NCI-H510A treated with DMSO at 0.1 percent for 48 hours (cell line): ENCODE measurements around the gene ATP5PO.

ENCODE experiments used
- DNase-seq: peaks from one replicate; lab custom pipeline; 2025; lab: John Stamatoyannopoulos, UW

Gene ATP5PO, protein sequence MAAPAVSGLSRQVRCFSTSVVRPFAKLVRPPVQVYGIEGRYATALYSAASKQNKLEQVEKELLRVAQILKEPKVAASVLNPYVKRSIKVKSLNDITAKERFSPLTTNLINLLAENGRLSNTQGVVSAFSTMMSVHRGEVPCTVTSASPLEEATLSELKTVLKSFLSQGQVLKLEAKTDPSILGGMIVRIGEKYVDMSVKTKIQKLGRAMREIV

DNA sequence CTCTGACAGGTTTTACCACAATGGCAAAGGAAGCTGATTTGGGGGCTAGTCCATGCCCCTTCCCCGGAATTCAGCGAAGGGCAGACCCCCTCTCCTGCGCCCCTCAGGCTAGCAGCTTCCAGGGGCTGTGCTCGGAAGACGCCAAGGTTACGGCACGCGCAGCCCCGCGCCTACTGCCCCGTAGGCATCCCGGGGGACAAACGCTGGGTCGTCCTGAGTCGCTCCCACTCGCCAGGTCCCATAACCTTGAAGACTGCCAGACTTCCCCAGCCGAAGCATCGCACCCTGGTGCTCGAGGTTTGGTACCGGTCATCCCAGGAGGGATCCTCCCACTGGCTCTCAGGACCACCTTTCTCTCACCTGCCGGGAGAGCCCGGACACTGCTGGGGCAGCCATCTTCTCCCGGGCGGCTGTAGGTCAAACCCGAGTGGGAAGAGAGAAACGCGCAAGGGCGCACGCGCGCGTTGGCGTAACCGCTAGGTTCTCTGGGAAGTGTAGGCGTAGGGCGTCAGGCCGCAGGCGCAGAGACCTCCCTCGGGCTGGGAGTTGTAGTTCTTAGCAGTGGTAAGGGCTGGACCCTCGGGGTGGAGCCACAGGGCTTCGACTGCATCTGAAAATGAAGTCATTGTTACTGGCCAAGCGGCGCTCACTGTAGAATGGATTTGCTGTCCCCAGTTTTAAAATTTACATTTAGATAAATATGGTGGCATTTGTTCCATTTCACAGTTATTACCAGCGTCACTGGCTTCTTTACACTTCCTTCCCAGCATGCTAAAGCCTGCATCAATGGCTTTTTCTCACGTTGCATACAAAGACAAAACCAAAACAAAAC, at the start of gene ATP5PO:
TSS of gene ATP5PO (minus strand) at position 437 of the 832 bp plus-strand sequence. CDS start at position 396, 41 bp downstream.
- peak; percentile 97 for DNase-seq

GRCh38 chr21:33964706-33965325, 49.2 kb upstream of the ATP5PO start:
- no peak for DNase-seq

- no peak for DNase-seq
Measured at GRCh38 chr21:33963848-33964555, 48.4 kb upstream of the ATP5PO start.

- no peak for DNase-seq
Measured at GRCh38 chr21:33962290-33962689, 46.7 kb upstream of the ATP5PO start.

DNA sequence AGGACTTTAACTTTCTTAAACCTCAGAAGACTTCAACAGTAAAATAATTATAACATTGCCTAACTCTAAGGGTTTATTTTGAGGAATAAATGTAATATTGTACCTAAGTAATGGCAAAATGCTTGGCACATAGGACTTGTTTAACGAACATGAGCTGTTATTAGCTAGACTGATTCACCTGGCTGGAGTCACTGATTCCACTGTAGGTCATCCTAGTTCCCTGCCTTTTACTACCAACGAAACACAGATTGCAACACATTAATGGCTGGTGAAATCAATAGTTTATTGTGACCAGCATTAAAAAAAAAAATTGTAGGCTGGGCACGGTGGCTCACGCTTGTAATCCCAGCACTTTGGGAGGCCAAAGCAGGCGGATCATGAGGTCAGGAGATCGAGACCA, 45.5 kb upstream of the ATP5PO start:
- DNase-seq = no peak

DNA sequence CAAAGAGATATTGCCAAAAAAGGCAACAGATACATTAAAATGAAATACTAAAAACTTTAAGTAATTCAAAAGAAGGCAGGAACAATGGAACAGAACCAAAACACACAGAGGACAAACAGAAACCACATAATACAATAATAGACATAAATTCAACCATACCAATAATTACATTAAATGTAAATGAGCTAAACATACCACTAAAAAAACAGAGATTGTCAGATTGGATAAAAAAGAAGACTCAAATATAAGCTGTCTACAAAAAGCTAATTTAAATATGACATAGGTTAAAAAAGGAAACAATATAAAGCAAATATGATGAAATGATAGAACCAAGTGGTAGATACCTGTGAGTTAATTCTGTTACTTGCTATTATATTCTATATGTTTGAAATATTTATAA, 44.1 kb upstream of the ATP5PO start:
- no peak for DNase-seq

GRCh38 chr21:33954395-33954794, 38.8 kb upstream of the ATP5PO start:
- no peak for DNase-seq

DNA sequence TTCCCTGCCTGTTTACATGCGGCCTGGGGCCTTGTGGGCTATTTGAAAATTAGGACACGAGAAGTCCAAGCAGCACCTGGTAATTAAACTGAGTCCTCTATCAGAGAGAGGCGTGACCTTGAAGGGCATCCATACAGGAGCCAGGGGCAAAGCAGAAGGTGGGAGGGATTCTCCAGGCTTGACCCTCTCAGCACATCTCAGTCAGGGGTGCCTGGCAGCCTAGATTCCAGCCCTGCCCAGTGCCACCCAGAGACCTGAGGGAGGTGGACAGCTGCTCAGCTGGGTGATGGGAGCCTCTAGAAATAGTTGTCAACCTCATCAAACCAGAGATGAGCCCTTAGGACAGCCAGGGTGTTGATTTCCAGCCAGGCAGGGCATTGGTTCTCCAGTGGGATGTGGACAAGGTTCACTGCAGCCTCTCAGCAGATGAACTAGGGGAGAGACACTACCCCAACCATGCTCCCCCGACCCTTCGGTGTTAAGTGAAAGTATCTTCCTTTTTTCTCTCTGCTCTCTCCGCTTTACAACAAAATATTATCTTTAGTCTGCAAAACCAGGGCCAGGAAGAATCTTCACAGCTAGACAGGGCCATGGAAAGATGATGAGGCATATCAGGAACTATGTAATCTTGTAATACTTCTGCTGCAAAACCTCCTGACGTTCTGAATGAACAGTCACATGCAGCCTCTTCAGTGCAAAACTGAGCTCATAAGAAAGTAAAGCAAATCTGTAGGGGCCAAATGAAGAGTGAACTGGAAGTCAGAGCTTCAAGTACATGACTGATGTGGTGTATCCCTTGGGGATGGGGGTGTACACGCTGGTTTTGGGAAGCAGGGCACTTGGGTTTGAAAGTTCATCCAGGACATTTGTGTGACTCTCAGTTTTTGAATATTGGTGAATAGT, 35.9 kb upstream of the ATP5PO start:
- no peak for DNase-seq

GRCh38 chr21:33950431-33951079, 35.0 kb upstream of the ATP5PO start:
- no peak for DNase-seq

DNA sequence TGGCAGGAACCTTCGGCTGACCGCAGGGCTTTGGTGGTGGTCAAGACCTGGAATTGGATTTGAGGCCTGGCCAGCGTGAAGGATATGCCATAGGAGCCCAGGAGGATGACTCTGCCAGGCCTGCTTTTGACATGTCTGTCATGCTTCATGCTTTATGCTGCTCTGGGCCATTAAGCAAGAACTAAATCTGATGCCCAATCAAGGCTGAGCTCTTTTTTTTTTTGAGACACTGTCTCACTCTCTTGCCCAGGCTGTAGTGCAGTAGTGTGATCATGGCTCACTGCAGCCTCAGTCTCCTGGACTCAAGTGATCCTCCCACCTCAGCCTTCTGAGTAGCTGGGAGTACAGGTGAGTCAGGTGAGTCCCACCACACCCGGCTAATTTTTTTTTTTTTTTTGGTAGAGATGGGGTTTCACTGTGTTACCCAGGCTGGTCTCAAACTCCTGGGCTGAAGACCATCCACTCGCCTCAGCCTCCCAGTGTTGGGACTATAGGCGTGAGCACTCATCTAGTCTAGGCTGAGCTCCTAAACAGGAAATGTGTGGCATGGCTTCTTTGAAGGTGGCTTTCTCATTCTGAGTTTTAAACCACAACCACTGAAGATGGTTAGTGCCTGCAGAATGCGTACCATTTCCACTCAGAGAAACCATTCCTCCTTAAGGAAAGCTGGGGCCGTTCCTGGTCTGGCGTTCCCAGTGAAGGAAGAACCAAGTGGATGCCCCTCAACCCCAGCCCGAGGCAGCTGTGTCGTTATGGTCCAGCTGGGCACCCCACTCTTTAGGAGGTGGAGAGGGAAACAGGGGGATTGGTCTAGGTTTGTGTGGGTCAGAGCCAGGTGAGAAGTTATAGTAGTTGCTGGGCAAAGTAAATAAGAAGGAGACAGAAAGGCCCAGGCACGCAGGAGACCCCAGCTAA, 34.2 kb upstream of the ATP5PO start:
- DNase-seq = no peak

DNA sequence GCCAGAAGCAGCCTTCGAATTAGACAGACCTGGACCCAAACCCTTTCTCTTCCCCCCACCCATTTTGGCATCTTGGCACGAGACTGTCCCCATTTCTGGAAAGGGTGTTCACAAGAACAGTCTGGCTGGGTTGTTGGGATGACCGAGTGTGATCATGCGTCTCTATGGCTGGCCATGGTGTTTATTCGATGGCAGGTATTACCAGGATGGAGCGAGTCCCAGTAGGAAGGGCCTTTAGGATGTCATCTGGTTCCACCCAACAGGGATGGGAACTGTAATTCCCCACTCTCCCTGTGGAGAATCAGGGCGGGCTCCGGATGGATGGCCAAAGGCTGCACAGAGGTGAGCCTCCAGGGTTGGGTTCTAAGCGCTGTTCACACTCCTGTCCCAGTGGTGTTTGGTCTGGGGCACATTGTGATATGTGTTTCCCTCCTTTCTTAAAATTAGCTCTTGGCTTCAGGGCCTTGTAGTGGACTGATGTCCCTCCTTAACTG, 33.4 kb upstream of the ATP5PO start:
- no peak for DNase-seq

DNA sequence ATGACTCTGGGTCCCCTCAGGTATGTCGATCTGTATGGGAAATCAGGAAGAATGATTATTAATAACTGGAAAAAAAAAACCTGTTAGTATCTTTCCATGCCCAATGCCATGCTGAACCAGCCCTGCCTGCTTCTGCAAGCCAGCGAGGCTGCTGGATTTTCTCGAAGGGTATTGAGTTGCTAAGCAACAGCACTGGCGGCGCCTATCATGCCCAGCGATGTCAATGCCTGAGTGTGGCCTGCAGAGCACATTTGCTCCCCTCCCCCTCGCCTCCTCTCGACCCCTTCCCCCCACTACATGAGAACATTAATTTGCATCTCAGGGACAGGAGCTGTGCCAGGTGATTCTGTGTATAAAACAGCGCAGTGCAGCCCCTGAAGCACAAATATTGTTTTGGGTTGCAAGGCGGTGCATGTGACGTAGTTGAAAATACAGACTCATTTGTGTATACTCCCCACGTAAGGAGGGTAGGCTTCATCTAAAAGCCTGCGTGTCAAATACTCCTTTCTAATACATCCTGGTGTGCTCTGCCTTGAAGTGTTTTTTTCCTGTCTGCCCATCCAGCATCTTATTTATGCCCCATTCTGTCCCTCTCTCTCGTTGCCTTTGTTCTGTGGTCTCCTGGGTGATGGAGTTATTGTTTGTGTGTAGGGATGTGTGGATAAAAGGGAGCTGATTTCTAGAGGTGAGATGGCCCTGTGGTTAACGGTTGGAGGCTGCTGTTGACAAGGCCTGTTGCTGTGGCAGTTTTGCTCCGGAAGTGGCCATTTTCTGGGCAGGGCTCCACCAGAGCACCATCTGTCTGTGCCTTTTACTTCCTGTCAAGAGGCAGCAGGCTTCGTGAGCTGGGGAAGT, 32.7 kb upstream of the ATP5PO start:
- peak; percentile 80 for DNase-seq

- peak; percentile 80 for DNase-seq
Measured at GRCh38 chr21:33947451-33948095, 32.0 kb upstream of the ATP5PO start.

GRCh38 chr21:33945652-33946270, 30.2 kb upstream of the ATP5PO start:
- DNase-seq = no peak

- DNase-seq = no peak
Measured at GRCh38 chr21:33944185-33944763, 28.7 kb upstream of the ATP5PO start.

DNA sequence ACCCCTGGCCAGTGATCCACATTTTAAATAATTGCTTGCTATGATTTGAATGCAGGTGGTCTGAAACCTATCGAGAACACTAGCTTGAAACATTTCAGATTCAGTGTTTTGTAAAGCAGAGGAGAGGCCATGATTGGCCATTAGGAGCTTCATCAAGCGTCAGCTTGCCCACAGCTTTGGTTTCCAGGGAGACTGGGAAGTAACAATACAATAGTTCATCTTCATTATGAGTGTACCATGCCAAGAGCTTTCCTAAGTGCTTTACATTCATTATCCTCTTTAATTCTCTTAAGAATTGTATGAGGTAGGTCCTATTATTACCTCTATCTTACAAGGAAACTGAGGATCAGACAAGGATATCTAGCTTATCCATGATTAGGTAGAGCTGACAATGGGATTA, 27.7 kb upstream of the ATP5PO start:
- DNase-seq = no peak

DNA sequence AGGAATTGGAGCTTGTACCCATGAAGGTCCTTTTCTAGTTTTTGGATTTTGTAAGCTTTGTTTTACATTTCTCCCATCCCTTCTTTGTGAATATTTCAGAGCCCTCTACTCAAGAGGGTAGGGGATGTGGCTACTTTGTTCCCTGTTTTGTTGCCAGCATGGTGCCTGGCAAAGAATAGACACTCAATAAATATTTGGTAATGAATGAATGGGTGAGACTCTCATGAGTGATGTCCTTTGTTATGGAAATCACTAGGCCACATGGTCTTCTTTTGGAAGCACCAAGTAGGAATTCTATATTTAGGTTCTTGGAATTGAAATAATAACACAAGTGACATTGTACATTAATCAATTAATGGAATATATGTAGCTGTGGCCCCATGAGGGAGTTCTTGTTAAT, 26.8 kb upstream of the ATP5PO start:
- no peak for DNase-seq
